HCT116 (cell line): Measurements from ENCODE around the gene KY. TPM values are rescaled to one million over a fixed set of nuclear protein-coding genes. Genes with fewer than 3 reads are reported as not detected.

Experiments
- ATAC-seq: fragments of 200-7000 bp; cut with Tn5 transposase; 2 replicates; pipeline ENCODE4 v1.9.1; 2020; ENCODE audit warnings: mild to moderate bottlenecking, moderate library complexity
- BruUV-seq: library from RNA; stranded (reverse); fragments of 400-500 nt; replicated peaks from 2 replicates; lab custom pipeline; 2021; lab: Mats Ljungman, UMichigan
- CTCF ChIA-PET: fragments of 300-600 bp; sonication (Branson Sonifier 250); formaldehyde crosslinking; loops from one replicate; lab custom pipeline; 2021; ENCODE audit warnings: antibody characterized with exemption; lab: Charles Lee
- POLR2A ChIA-PET: fragments of 300-600, 350-600 bp; sonication (Branson Sonifier 250); formaldehyde crosslinking; loops from one replicate; lab custom pipeline; 2021; ENCODE audit warnings: antibody characterized with exemption; lab: Charles Lee
- RAD21 ChIA-PET, 2 experiments: fragments of 300-600 bp; sonication (Branson Sonifier 250); formaldehyde crosslinking; loops; one replicate each; lab custom pipeline; 2023; ENCODE audit warnings: low total read pairs in 2 of 2; ENCODE audit not compliant: uncharacterized antibody in 2 of 2, unreplicated experiment in 2 of 2, low non-redundant PET in 1 of 2; lab: Charles Lee
- DNase-seq: peaks from one replicate; pipeline ENCODE4 v3.0.0-alpha.2; 2010; ENCODE audit warnings: low read depth, low spot score
- H2AFZ ChIP-seq: fragments of 200-600 bp; shearing (Covaris generic), sonication (generic); 2 replicates; pipeline ENCODE4 v1.6.1; 2017; ENCODE audit warnings: low read depth, mixed run types, mixed read lengths, antibody characterized with exemption, low read length; ENCODE audit not compliant: poor library complexity, severe bottlenecking
- H3K27ac ChIP-seq: 2 replicates; pipeline ENCODE4 v1.5.1; 2012; ENCODE audit warnings: low read depth, low read length
- H3K27me3 ChIP-seq: fragments of 200-600 bp; sonication (generic); 2 replicates; pipeline ENCODE4 v1.6.1; 2016; ENCODE audit warnings: mixed run types, low read length, mixed read lengths; ENCODE audit not compliant: insufficient read depth
- H3K36me3 ChIP-seq, 2 experiments: fragments of 200-500 bp in 1 of 2; fragments of 200-600 bp in 1 of 2; sonication (Bioruptor generic) in 1 of 2; sonication (generic) in 1 of 2; 2 replicates each; pipeline versions ENCODE4 v1.5.1 to v1.6.1; 2014 to 2016; ENCODE audit warnings: low read length in 2 of 2, inconsistent platforms in 1 of 2, mixed read lengths in 1 of 2, mixed run types in 1 of 2; ENCODE audit not compliant: insufficient read depth in 2 of 2, control insufficient read depth in 1 of 2
- H3K4me1 ChIP-seq, 2 experiments: fragments of 200-600 bp in 1 of 2; sonication (generic) in 1 of 2; 2 replicates each; pipeline versions ENCODE4 v1.5.1 to v1.6.1; 2012 to 2017; ENCODE audit warnings: low read length in 2 of 2, inconsistent platforms in 1 of 2, mild to moderate bottlenecking in 1 of 2, mixed read lengths in 1 of 2, mixed run types in 1 of 2, moderate library complexity in 1 of 2; ENCODE audit not compliant: insufficient read depth in 2 of 2, control insufficient read depth in 1 of 2
- H3K4me2 ChIP-seq: fragments of 200-600 bp; sonication (generic); 2 replicates; pipeline ENCODE4 v1.6.1; 2017; ENCODE audit warnings: mixed run types, low read length, mixed read lengths
- H3K4me3 ChIP-seq, 2 experiments: fragments of 200-600 bp in 1 of 2; sonication (generic) in 1 of 2; replicated peaks in 1 of 2; 2 replicates each; pipeline ENCODE4 v1.5.1; 2011 to 2016; ENCODE audit warnings: low read length in 2 of 2, control low read depth in 1 of 2, low read depth in 1 of 2, mild to moderate bottlenecking in 1 of 2, mixed read lengths in 1 of 2, mixed run types in 1 of 2
- H3K79me2 ChIP-seq: fragments of 200-600 bp; sonication (generic); 2 replicates; pipeline ENCODE4 v1.6.1; 2017; ENCODE audit warnings: mild to moderate bottlenecking, mixed run types, low read length, moderate library complexity, mixed read lengths; ENCODE audit not compliant: insufficient read depth
- H3K9ac ChIP-seq: fragments of 200-600 bp; sonication (generic); 2 replicates; pipeline ENCODE4 v1.6.1; 2016; ENCODE audit warnings: low read length, mixed read lengths
- H3K9me2 ChIP-seq: fragments of 200-600 bp; sonication (generic), shearing (Covaris generic); 2 replicates; pipeline ENCODE4 v1.6.1; 2017; ENCODE audit warnings: mixed run types, mild to moderate bottlenecking, moderate library complexity; ENCODE audit not compliant: insufficient read depth
- H3K9me3 ChIP-seq, 2 experiments: fragments of 200-500 bp in 1 of 2; fragments of 200-600 bp in 1 of 2; sonication (Bioruptor generic) in 1 of 2; sonication (generic) in 1 of 2; 2 replicates each; pipeline ENCODE4 v1.6.1; 2014 to 2017; ENCODE audit warnings: low read length in 2 of 2, mixed read lengths in 2 of 2, inconsistent platforms in 1 of 2, low read depth in 1 of 2, mild to moderate bottlenecking in 1 of 2, mixed run types in 1 of 2, moderate library complexity in 1 of 2; ENCODE audit not compliant: control insufficient read depth in 1 of 2, insufficient read depth in 1 of 2
- H4K20me1 ChIP-seq: fragments of 200-600 bp; sonication (generic), shearing (Covaris generic); 2 replicates; pipeline ENCODE4 v1.6.1; 2017; ENCODE audit warnings: mixed run types, mild to moderate bottlenecking, moderate library complexity; ENCODE audit not compliant: insufficient read depth
- CEBPB ChIP-seq: IDR thresholded peaks from 2 replicates; pipeline ENCODE4 v1.6.1; 2012; ENCODE audit warnings: low read depth
- ELF1 ChIP-seq: IDR thresholded peaks from 2 replicates; pipeline ENCODE4 v1.6.1; 2012; ENCODE audit warnings: low read depth, borderline replicate concordance
- JUND ChIP-seq: IDR thresholded peaks from 2 replicates; pipeline ENCODE4 v1.6.1; 2012
- POLR2A ChIP-seq: IDR thresholded peaks from 2 replicates; pipeline ENCODE4 v1.7.0; 2011; ENCODE audit warnings: borderline replicate concordance; ENCODE audit not compliant: insufficient read depth, insufficient read length; ENCODE audit errors: extremely low read depth
- RAD21 ChIP-seq: IDR thresholded peaks from 2 replicates; pipeline ENCODE4 v1.6.1; 2012; ENCODE audit warnings: low read depth, mild to moderate bottlenecking
- REST ChIP-seq: IDR thresholded peaks from 2 replicates; pipeline ENCODE4 v1.6.1; 2012; ENCODE audit warnings: low read depth
- SP1 ChIP-seq: IDR thresholded peaks from 2 replicates; pipeline ENCODE4 v1.6.1; 2012; ENCODE audit warnings: low read depth
- SRF ChIP-seq: IDR thresholded peaks from 2 replicates; pipeline ENCODE4 v1.6.1; 2012; ENCODE audit warnings: low read depth
- YY1 ChIP-seq: IDR thresholded peaks from 2 replicates; pipeline ENCODE4 v1.6.1; 2011; ENCODE audit warnings: low read length, low read depth, moderate library complexity, mild to moderate bottlenecking; ENCODE audit not compliant: insufficient replicate concordance; ENCODE audit errors: extremely low read depth
- ZBTB33 ChIP-seq: IDR thresholded peaks from 2 replicates; pipeline ENCODE4 v1.6.1; 2011; ENCODE audit warnings: mild to moderate bottlenecking, low read length, moderate library complexity; ENCODE audit not compliant: insufficient replicate concordance; ENCODE audit errors: extremely low read depth
- ZFX ChIP-seq: fragments of 450-650 bp; IDR thresholded peaks from 2 replicates; pipeline ENCODE4 v1.6.1; 2017
- intact Hi-C: fragments of 100-400 bp; cut with micrococcal nuclease; formaldehyde crosslinking; loops from 2 replicates; pipeline ENCODE4 v1.10.0; 2022
- total RNA-seq: library from RNA; stranded (reverse); gene quantifications from one replicate; pipeline ENCODE4 v1.2.1, GENCODE V29; 2021; ENCODE audit not compliant: unreplicated experiment

KY gene
- total RNA-seq, 1 experiment from 2014 or later, result not detected

- H3K4me2 ChIP-seq, result no peak overlapping the region
- RAD21 ChIA-PET, result no interaction called here
- H3K36me3 ChIP-seq, result no peaks in the 10 kb centered on the region
- no peaks in the 10 kb centered on the region for H3K9me3 ChIP-seq
- DNase-seq, result no peak
- H3K27me3 ChIP-seq, result peaks cover 5% of the 10 kb centered on the region; the same call in 1 of the 2 replicates
- H3K9me2 ChIP-seq, result no peaks in the 10 kb centered on the region
- no peaks in the 10 kb centered on the region for H4K20me1 ChIP-seq
- H3K9ac ChIP-seq, result no peak overlapping the region
- no peak overlapping the region for H3K27ac ChIP-seq
- CTCF ChIA-PET, result no interaction called here
- no peaks in the 10 kb centered on the region for H3K79me2 ChIP-seq
- POLR2A ChIA-PET, result no interaction called here
- H2AFZ ChIP-seq, result no peak overlapping the region
- intact Hi-C loops, result no loop called here
- ATAC-seq, result no peak
- TF ChIP-seq POLR2A, result no peak
- TF ChIP-seq SP1, result no peak
- no peak for TF ChIP-seq ELF1
- no peak for TF ChIP-seq ZBTB33
- no peak for TF ChIP-seq JUND
- TF ChIP-seq SRF, result no peak
- no peak for TF ChIP-seq ZFX
- no peak for TF ChIP-seq REST
- no peak for TF ChIP-seq RAD21
- TF ChIP-seq CEBPB, result no peak
- no peak for TF ChIP-seq YY1
- H3K4me1 ChIP-seq, result no peaks in the 10 kb centered on the region
- no TSS peak for BruUV-seq
- no peak overlapping the region for H3K4me3 ChIP-seq
Observed at GRCh38 chr3:134615743-134616142, 35.1 kb downstream of the KY start.
